GM12878 (cell line): ENCODE measurements around the gene PLPPR2.

Experiments
- IKZF1 ChIP-seq: fragments of 450-650 bp; conservative IDR thresholded peaks from 2 replicates; pipeline ENCODE4 v1.6.1; 2017; ENCODE audit warnings: antibody characterized with exemption, mild to moderate bottlenecking
- TF ChIP-seq, protein P1 (sequence below): fragments of 450-650 bp; IDR thresholded peaks from 2 replicates; pipeline ENCODE4 v1.6.1; 2016; ENCODE audit warnings: mild to moderate bottlenecking
- TF ChIP-seq, protein P2 (sequence below), 3 experiments: IDR thresholded peaks in 2 of 3; conservative IDR thresholded peaks in 1 of 3; 2 replicates each; pipeline ENCODE4 v1.5.1; 2011; ENCODE audit warnings: low read depth in 3 of 3, low read length in 3 of 3, mild to moderate bottlenecking in 3 of 3, control low read depth in 2 of 3, moderate library complexity in 2 of 3, inconsistent platforms in 1 of 3, mixed read lengths in 1 of 3; ENCODE audit not compliant: control insufficient read depth in 2 of 3, insufficient read depth in 1 of 3; ENCODE audit errors: extremely low read depth in 1 of 3

DNA sequence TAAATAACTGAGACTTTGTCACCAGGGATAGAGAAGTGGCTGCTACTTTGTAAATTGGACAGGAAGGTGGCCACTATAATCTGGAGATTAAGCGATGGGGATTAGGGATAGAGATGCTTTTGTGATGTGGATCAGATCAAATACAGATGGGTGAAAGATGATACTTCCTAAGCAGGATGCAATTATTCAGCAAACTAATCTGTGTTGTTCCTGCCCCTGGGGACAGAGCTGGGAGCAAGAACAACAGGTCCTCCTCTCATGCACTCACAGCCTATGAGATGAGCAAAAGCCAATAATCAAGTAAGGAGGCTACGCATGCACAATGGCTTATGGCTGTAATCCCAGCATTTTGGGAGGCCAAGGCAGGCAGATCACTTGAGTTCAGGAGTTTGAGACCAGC lies 59.3 kb downstream of the PLPPR2 start:
- no peak for TF ChIP-seq IKZF1
- TF ChIP-seq, protein P1, sequence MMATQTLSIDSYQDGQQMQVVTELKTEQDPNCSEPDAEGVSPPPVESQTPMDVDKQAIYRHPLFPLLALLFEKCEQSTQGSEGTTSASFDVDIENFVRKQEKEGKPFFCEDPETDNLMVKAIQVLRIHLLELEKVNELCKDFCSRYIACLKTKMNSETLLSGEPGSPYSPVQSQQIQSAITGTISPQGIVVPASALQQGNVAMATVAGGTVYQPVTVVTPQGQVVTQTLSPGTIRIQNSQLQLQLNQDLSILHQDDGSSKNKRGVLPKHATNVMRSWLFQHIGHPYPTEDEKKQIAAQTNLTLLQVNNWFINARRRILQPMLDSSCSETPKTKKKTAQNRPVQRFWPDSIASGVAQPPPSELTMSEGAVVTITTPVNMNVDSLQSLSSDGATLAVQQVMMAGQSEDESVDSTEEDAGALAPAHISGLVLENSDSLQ: no peak
- TF ChIP-seq, protein P2, sequence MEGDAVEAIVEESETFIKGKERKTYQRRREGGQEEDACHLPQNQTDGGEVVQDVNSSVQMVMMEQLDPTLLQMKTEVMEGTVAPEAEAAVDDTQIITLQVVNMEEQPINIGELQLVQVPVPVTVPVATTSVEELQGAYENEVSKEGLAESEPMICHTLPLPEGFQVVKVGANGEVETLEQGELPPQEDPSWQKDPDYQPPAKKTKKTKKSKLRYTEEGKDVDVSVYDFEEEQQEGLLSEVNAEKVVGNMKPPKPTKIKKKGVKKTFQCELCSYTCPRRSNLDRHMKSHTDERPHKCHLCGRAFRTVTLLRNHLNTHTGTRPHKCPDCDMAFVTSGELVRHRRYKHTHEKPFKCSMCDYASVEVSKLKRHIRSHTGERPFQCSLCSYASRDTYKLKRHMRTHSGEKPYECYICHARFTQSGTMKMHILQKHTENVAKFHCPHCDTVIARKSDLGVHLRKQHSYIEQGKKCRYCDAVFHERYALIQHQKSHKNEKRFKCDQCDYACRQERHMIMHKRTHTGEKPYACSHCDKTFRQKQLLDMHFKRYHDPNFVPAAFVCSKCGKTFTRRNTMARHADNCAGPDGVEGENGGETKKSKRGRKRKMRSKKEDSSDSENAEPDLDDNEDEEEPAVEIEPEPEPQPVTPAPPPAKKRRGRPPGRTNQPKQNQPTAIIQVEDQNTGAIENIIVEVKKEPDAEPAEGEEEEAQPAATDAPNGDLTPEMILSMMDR (IDR thresholded peaks at IDR 0.05 in 2 of 3, conservative IDR thresholded peaks at IDR 0.05 in 1 of 3; ENCODE audit: control insufficient read depth in 2 of 3, extremely low read depth in 1 of 3, insufficient read depth in 1 of 3, low read depth in 3 of 3, low read length in 3 of 3): no peak
